Activated T-helper 1 cell treated with anti-CD3 and anti-CD28 coated beads, Interleukin-12 subunit alpha, Interleukin-12 subunit beta, Interleukin-2, Interleukin-4 antibody, amounts not matched to agents 30 ng/mL and 10 ng/mL and 1 ng/mL, durations not matched to agents 14 hours and 24 hours and 36 hours (primary cell): Measurements from ENCODE around the gene RPS23. TPM values are rescaled to one million over a fixed set of nuclear protein-coding genes. Genes with fewer than 3 reads are reported as not detected.

Experiments used
- DNase-seq: peaks from one replicate; pipeline ENCODE4 v3.0.0; 2021; ENCODE audit warnings: low spot score
- H3K27ac Mint-ChIP-seq: one replicate; pipeline ENCODE4 v1.8.0; 2021; ENCODE audit warnings: mild to moderate bottlenecking, mixed read lengths
- H3K27me3 Mint-ChIP-seq: one replicate; pipeline ENCODE4 v1.8.0; 2022; ENCODE audit warnings: mild to moderate bottlenecking, moderate library complexity, mixed read lengths; ENCODE audit not compliant: insufficient read depth
- H3K36me3 Mint-ChIP-seq: one replicate; pipeline ENCODE4 v1.8.0; 2021; ENCODE audit warnings: low read depth, mixed read lengths
- H3K4me1 Mint-ChIP-seq: one replicate; pipeline ENCODE4 v1.8.0; 2021; ENCODE audit warnings: low read depth, mixed read lengths
- H3K4me3 Mint-ChIP-seq: one replicate; pipeline ENCODE4 v1.8.0; 2021; ENCODE audit warnings: mild to moderate bottlenecking, moderate library complexity, mixed read lengths
- H3K9me3 Mint-ChIP-seq: one replicate; pipeline ENCODE4 v1.8.0; 2021; ENCODE audit warnings: mixed read lengths
- intact Hi-C: fragments of 100-400 bp; cut with micrococcal nuclease; formaldehyde crosslinking; loops from one replicate; pipeline ENCODE4 v1.15.1; 2024
- total RNA-seq: library from RNA; stranded (reverse); gene quantifications from 2 replicates; pipeline ENCODE4 v1.2.3, GENCODE V29; 2022

The RPS23 gene
- 2,220 and 2,235 TPM in 2 replicates for total RNA-seq

GRCh38 chr5:82277987-82278710, at the start of gene RPS23:
TSS of gene RPS23 (minus strand) at chr5:82278354. CDS start at chr5:82278323, 31 bp downstream.
- Mint-ChIP-seq H3K4me1 (peaks cover 34% of the 10 kb centered on the region), H3K27ac (peak within 1 kb of the TSS; percentile 96), H3K9me3 (no peaks in the 10 kb centered on the region), H3K27me3 (no peaks in the 10 kb centered on the region), H3K4me3 (peak within 1 kb of the TSS; percentile 92), H3K36me3 (peaks cover 44% of the 10 kb centered on the region)
- peak; percentile 81 for DNase-seq
- intact Hi-C loops = loop anchor here (1.0 to 5.0 kb wide), 8 partner anchors 79 to 1194 kb away; partner anchors contain the start of genes ATG10, SSBP2, TMEM167A and VCAN

GRCh38 chr5:82327941-82328340, 49.8 kb upstream of the RPS23 start:
- Mint-ChIP-seq H3K36me3 (peaks cover 1% of the 10 kb centered on the region), H3K27ac (no peak overlapping the region), H3K4me1 (no peaks in the 10 kb centered on the region), H3K9me3 (peaks cover 8% of the 10 kb centered on the region), H3K27me3 (peaks cover 22% of the 10 kb centered on the region), H3K4me3 (no peak overlapping the region)
- DNase-seq = no peak
- intact Hi-C loops = no loop called here

- DNase-seq = no peak
- H3K4me3 Mint-ChIP-seq = no peak overlapping the region
- peaks cover 28% of the 10 kb centered on the region for H3K27me3 Mint-ChIP-seq
- no peak overlapping the region for H3K27ac Mint-ChIP-seq
- intact Hi-C loops = no loop called here
- peaks cover 1% of the 10 kb centered on the region for H3K36me3 Mint-ChIP-seq
- no peaks in the 10 kb centered on the region for H3K4me1 Mint-ChIP-seq
- H3K9me3 Mint-ChIP-seq = peaks cover 8% of the 10 kb centered on the region
Measured at GRCh38 chr5:82325996-82326395, 47.8 kb upstream of the RPS23 start.

- intact Hi-C loops = no loop called here
- no peak overlapping the region for H3K4me3 Mint-ChIP-seq
- no peak overlapping the region for H3K27ac Mint-ChIP-seq
- peaks cover 25% of the 10 kb centered on the region for H3K27me3 Mint-ChIP-seq
- DNase-seq = no peak
- no peaks in the 10 kb centered on the region for H3K4me1 Mint-ChIP-seq
- peaks cover 1% of the 10 kb centered on the region for H3K36me3 Mint-ChIP-seq
- peaks cover 4% of the 10 kb centered on the region for H3K9me3 Mint-ChIP-seq
Measured at GRCh38 chr5:82325155-82325554, 47.0 kb upstream of the RPS23 start.

- H3K4me1 Mint-ChIP-seq = no peaks in the 10 kb centered on the region
- H3K4me3 Mint-ChIP-seq = no peak overlapping the region
- H3K27ac Mint-ChIP-seq = no peak overlapping the region
- peaks cover 14% of the 10 kb centered on the region for H3K27me3 Mint-ChIP-seq
- DNase-seq = no peak
- intact Hi-C loops = no loop called here
- no peaks in the 10 kb centered on the region for H3K36me3 Mint-ChIP-seq
- no peaks in the 10 kb centered on the region for H3K9me3 Mint-ChIP-seq
Measured at GRCh38 chr5:82320966-82321365, 42.8 kb upstream of the RPS23 start.

GRCh38 chr5:82319651-82320376, 41.7 kb upstream of the RPS23 start:
- peaks cover 10% of the 10 kb centered on the region for H3K4me1 Mint-ChIP-seq
- no peaks in the 10 kb centered on the region for H3K36me3 Mint-ChIP-seq
- H3K4me3 Mint-ChIP-seq = no peak overlapping the region
- peaks cover 14% of the 10 kb centered on the region for H3K27me3 Mint-ChIP-seq
- DNase-seq = no peak
- intact Hi-C loops = no loop called here
- H3K27ac Mint-ChIP-seq = no peak overlapping the region
- H3K9me3 Mint-ChIP-seq = no peaks in the 10 kb centered on the region

- Mint-ChIP-seq H3K9me3 (no peaks in the 10 kb centered on the region), H3K4me3 (no peak overlapping the region), H3K27ac (no peak overlapping the region), H3K36me3 (no peaks in the 10 kb centered on the region), H3K27me3 (peaks cover 14% of the 10 kb centered on the region), H3K4me1 (peaks cover 11% of the 10 kb centered on the region)
- no peak for DNase-seq
- intact Hi-C loops = no loop called here
Measured at GRCh38 chr5:82319192-82319591, 41.0 kb upstream of the RPS23 start.

- Mint-ChIP-seq H3K4me3 (no peak overlapping the region), H3K27ac (no peak overlapping the region), H3K4me1 (peaks cover 24% of the 10 kb centered on the region), H3K36me3 (no peaks in the 10 kb centered on the region), H3K9me3 (no peaks in the 10 kb centered on the region), H3K27me3 (no peaks in the 10 kb centered on the region)
- DNase-seq = no peak
- intact Hi-C loops = no loop called here
Measured at GRCh38 chr5:82314964-82315758, 37.0 kb upstream of the RPS23 start.

- H3K27ac Mint-ChIP-seq = no peak overlapping the region
- no peak for DNase-seq
- no peaks in the 10 kb centered on the region for H3K27me3 Mint-ChIP-seq
- peaks cover 4% of the 10 kb centered on the region for H3K9me3 Mint-ChIP-seq
- intact Hi-C loops = loop anchor here (2.0 kb wide), 3 partner anchors 328 to 1400 kb away; no protein-coding TSS in a partner anchor
- no peak overlapping the region for H3K4me3 Mint-ChIP-seq
- H3K36me3 Mint-ChIP-seq = no peaks in the 10 kb centered on the region
- H3K4me1 Mint-ChIP-seq = peaks cover 24% of the 10 kb centered on the region
Measured at GRCh38 chr5:82313016-82313415, 34.9 kb upstream of the RPS23 start.

GRCh38 chr5:82312373-82312856, 34.3 kb upstream of the RPS23 start:
- peaks cover 4% of the 10 kb centered on the region for H3K9me3 Mint-ChIP-seq

GRCh38 chr5:82309091-82309531, 31.0 kb upstream of the RPS23 start:
- Mint-ChIP-seq H3K36me3 (no peaks in the 10 kb centered on the region), H3K9me3 (peaks cover 4% of the 10 kb centered on the region), H3K4me1 (peaks cover 13% of the 10 kb centered on the region), H3K27me3 (no peaks in the 10 kb centered on the region), H3K27ac (no peak overlapping the region), H3K4me3 (no peak overlapping the region)
- intact Hi-C loops = no loop called here
- DNase-seq = no peak

More at GRCh38 chr5:82312373-82312856, 34.3 kb upstream of the RPS23 start:
- H3K4me3 Mint-ChIP-seq = no peak overlapping the region
- H3K27me3 Mint-ChIP-seq = no peaks in the 10 kb centered on the region
- peaks cover 24% of the 10 kb centered on the region for H3K4me1 Mint-ChIP-seq
- intact Hi-C loops = loop anchor here (1.0 to 2.0 kb wide), 7 partner anchors 39 to 1400 kb away; no protein-coding TSS in a partner anchor
- H3K36me3 Mint-ChIP-seq = no peaks in the 10 kb centered on the region
- no peak overlapping the region for H3K27ac Mint-ChIP-seq
- DNase-seq = peak; percentile 25

GRCh38 chr5:82308416-82308815, 30.3 kb upstream of the RPS23 start:
- Mint-ChIP-seq H3K27me3 (no peaks in the 10 kb centered on the region), H3K9me3 (peaks cover 4% of the 10 kb centered on the region), H3K4me3 (no peak overlapping the region), H3K27ac (no peak overlapping the region), H3K4me1 (peaks cover 12% of the 10 kb centered on the region), H3K36me3 (no peaks in the 10 kb centered on the region)
- DNase-seq = no peak
- intact Hi-C loops = no loop called here
